PC-9 (cell line): Measurements from ENCODE around the gene OR7G2. TPM values are rescaled to one million over a fixed set of nuclear protein-coding genes. Genes with fewer than 3 reads are reported as not detected.

Experiments
- BruUV-seq: library from RNA; stranded (reverse); fragments of 400-500 nt; replicated peaks from 2 replicates; lab custom pipeline; 2021; lab: Mats Ljungman, UMichigan
- CTCF ChIA-PET: fragments of 300-600 bp; sonication (Branson Sonifier 250); formaldehyde crosslinking; loops from one replicate; lab custom pipeline; 2022; ENCODE audit warnings: antibody characterized with exemption; lab: Charles Lee
- POLR2A ChIA-PET: fragments of 300-600 bp; sonication (Branson Sonifier 250); formaldehyde crosslinking; loops from one replicate; lab custom pipeline; 2022; ENCODE audit warnings: antibody characterized with exemption; ENCODE audit not compliant: unreplicated experiment; lab: Charles Lee
- DNase-seq, 2 experiments: peaks; one replicate each; pipeline versions ENCODE4 v3.0.0 to v3.0.0-alpha.2; 2015 to 2022; ENCODE audit warnings: mixed read lengths in 1 of 2
- H2AFZ ChIP-seq: fragments of 200-600 bp; sonication (generic); 2 replicates; pipeline ENCODE4 v1.8.1; 2017; ENCODE audit warnings: antibody characterized with exemption
- H3F3A ChIP-seq: fragments of 200-600 bp; sonication (generic); 2 replicates; pipeline ENCODE4 v1.8.1; 2017; ENCODE audit warnings: antibody characterized with exemption, mild to moderate bottlenecking, low read depth; ENCODE audit not compliant: insufficient read depth
- H3K27ac ChIP-seq: fragments of 200-600 bp; sonication (generic); 2 replicates; pipeline ENCODE4 v1.6.1; 2016; ENCODE audit warnings: mixed run types
- H3K27me3 ChIP-seq: fragments of 200-600 bp; sonication (generic); 2 replicates; pipeline ENCODE4 v1.6.1; 2016; ENCODE audit warnings: low read depth, mixed run types; ENCODE audit not compliant: insufficient read depth
- H3K36me3 ChIP-seq: fragments of 200-600 bp; sonication (generic); 2 replicates; pipeline ENCODE4 v1.6.1; 2016; ENCODE audit warnings: low read depth, mixed run types
- H3K4me1 ChIP-seq: fragments of 200-600 bp; sonication (generic); replicated peaks from 2 replicates; pipeline ENCODE4 v1.6.1; 2016; ENCODE audit warnings: mixed run types; ENCODE audit not compliant: insufficient read depth
- H3K4me2 ChIP-seq: fragments of 200-600 bp; sonication (generic); 2 replicates; pipeline ENCODE4 v1.6.1; 2017; ENCODE audit warnings: mixed run types
- H3K4me3 ChIP-seq: fragments of 200-600 bp; sonication (generic); 2 replicates; pipeline ENCODE4 v1.6.1; 2016; ENCODE audit warnings: mixed run types
- H3K79me2 ChIP-seq: fragments of 200-600 bp; sonication (generic); 2 replicates; pipeline ENCODE4 v1.6.1; 2017; ENCODE audit warnings: low read depth, mixed run types
- H3K9me2 ChIP-seq: fragments of 200-600 bp; sonication (generic); 2 replicates; pipeline ENCODE4 v1.8.1; 2017; ENCODE audit warnings: mild to moderate bottlenecking; ENCODE audit not compliant: insufficient read depth
- H3K9me3 ChIP-seq: fragments of 200-600 bp; sonication (generic); 2 replicates; pipeline ENCODE4 v1.8.1; 2016; ENCODE audit warnings: low read depth; ENCODE audit not compliant: insufficient read depth
- H4K20me1 ChIP-seq: fragments of 200-600 bp; sonication (generic); 2 replicates; pipeline ENCODE4 v1.8.1; 2017; ENCODE audit not compliant: insufficient read depth
- CTCF ChIP-seq: fragments of 200-600 bp; sonication (generic); conservative IDR thresholded peaks from 2 replicates; pipeline ENCODE4 v1.6.1; 2017; ENCODE audit warnings: mixed run types, antibody characterized with exemption, mild to moderate bottlenecking, moderate library complexity
- EZH2 ChIP-seq: fragments of 200-600 bp; sonication (generic); IDR thresholded peaks from 2 replicates; pipeline ENCODE4 v1.8.0; 2017; ENCODE audit warnings: antibody characterized with exemption, low read depth
- intact Hi-C: fragments of 100-400 bp; cut with micrococcal nuclease; formaldehyde crosslinking; loops from one replicate; pipeline ENCODE4 v1.10.0; 2022; ENCODE audit not compliant: unreplicated experiment
- total RNA-seq: library from RNA; stranded (reverse); gene quantifications from 2 replicates; pipeline ENCODE4 v1.2.3, GENCODE V29; 2021

Gene OR7G2
- total RNA-seq, 1 experiment from 2014 or later: not detected

- H3K4me3 ChIP-seq: no peak overlapping the region
- H3K79me2 ChIP-seq: no peaks in the 10 kb centered on the region
- ChIA-PET CTCF (no interaction called here), POLR2A (interaction anchor here (0.6 to 1.8 kb wide), 4 partner anchors 9 to 487 kb away, joined by 3 to 13 read pairs (median 5); no protein-coding TSS in a partner anchor)
- H4K20me1 ChIP-seq: no peaks in the 10 kb centered on the region
- intact Hi-C loops: no loop called here
- BruUV-seq: no TSS peak
- H3K9me2 ChIP-seq: no peaks in the 10 kb centered on the region
- H2AFZ ChIP-seq: no peak overlapping the region
- H3K4me1 ChIP-seq: peaks cover 61% of the 10 kb centered on the region
- DNase-seq: no peak
- H3F3A ChIP-seq: peaks cover 57% of the 10 kb centered on the region
- TF ChIP-seq EZH2: no peak
- TF ChIP-seq CTCF: no peak
- H3K27ac ChIP-seq: no peak overlapping the region
- no peaks in the 10 kb centered on the region for H3K36me3 ChIP-seq
- no peaks in the 10 kb centered on the region for H3K27me3 ChIP-seq
- no peaks in the 10 kb centered on the region for H3K9me3 ChIP-seq
- no peak overlapping the region for H3K4me2 ChIP-seq
Observed at GRCh38 chr19:9052894-9053293, 54.4 kb downstream of the OR7G2 start.

Other genes starting within 250 kb of the OR7G2 start
- 75.0 and 85.0 TPM in 2 replicates for gene MUC16, start 97.1 kb downstream of the OR7G2 start, total RNA-seq
- not detected in 2 replicates for gene OR1M1, start 20.4 kb downstream of the OR7G2 start, total RNA-seq
- not detected in 2 replicates for gene OR7G1, start 8.3 kb upstream of the OR7G2 start, total RNA-seq
- gene OR7G3, start 19.5 kb upstream of the OR7G2 start, total RNA-seq: not detected in 2 replicates
- gene ZNF317, start 32.9 kb upstream of the OR7G2 start, total RNA-seq: 25.5 and 28.2 TPM in 2 replicates
- not detected in 2 replicates for gene OR7D2, start 71.5 kb upstream of the OR7G2 start, total RNA-seq
- gene OR7D4, start 112.1 kb upstream of the OR7G2 start, total RNA-seq: not detected in 2 replicates
- gene OR7E24, start 143.5 kb upstream of the OR7G2 start, total RNA-seq: not detected in 2 replicates
- 2.2 and 2.6 TPM in 2 replicates for gene ZNF699, start 202.4 kb upstream of the OR7G2 start, total RNA-seq
- gene ZNF559, start 216.7 kb upstream of the OR7G2 start, total RNA-seq: 10.5 and 12.5 TPM in 2 replicates